Measurements from ENCODE around the gene CDKN2B-AS1. TPM values are rescaled to one million over a fixed set of nuclear protein-coding genes. Genes with fewer than 3 reads are reported as not detected.

Gene CDKN2B-AS1
- total RNA-seq, 1 donor from 2014 or later, result 2.4 TPM

- ATAC-seq, result peak; percentile 90 to 91
- DNase-seq, result no peak
- intact Hi-C loops (cut with DNase I), result no loop called here
Measured at GRCh38 chr9:22030101-22030598, 35.6 kb downstream of the CDKN2B-AS1 start.

GRCh38 chr9:22031655-22032411, 37.2 kb downstream of the CDKN2B-AS1 start:
- Histone ChIP-seq H3K4me1 (peaks cover 9% of the 10 kb centered on the region), H3K27ac (no peak overlapping the region), H3K9me3 (no peaks in the 10 kb centered on the region), H3K27me3 (ENCODE audit: low read depth) (no peaks in the 10 kb centered on the region), H3K4me3 (no peak overlapping the region), H3K36me3 (no peaks in the 10 kb centered on the region)
- intact Hi-C loops (cut with DNase I), result no loop called here
- no peak for TF ChIP-seq CTCF (IDR thresholded peaks at IDR 0.05)
- DNase-seq (no peak), ATAC-seq (peak; percentile 13 to 42)

More at GRCh38 chr9:22030101-22030598, 35.6 kb downstream of the CDKN2B-AS1 start:
- no peak for TF ChIP-seq CTCF (IDR thresholded peaks at IDR 0.05)
- Histone ChIP-seq H3K27me3 (ENCODE audit: low read depth) (no peaks in the 10 kb centered on the region), H3K4me3 (no peak overlapping the region), H3K4me1 (peaks cover 9% of the 10 kb centered on the region), H3K9me3 (no peaks in the 10 kb centered on the region), H3K36me3 (no peaks in the 10 kb centered on the region), H3K27ac (no peak overlapping the region)

- no peak for TF ChIP-seq CTCF (IDR thresholded peaks at IDR 0.05)
- H3K27me3 ChIP-seq (ENCODE audit: low read depth), result no peaks in the 10 kb centered on the region
- no peak for ATAC-seq
- H3K4me3 ChIP-seq, result no peak overlapping the region
- no peak for DNase-seq
- intact Hi-C loops (cut with DNase I), result no loop called here
- H3K4me1 ChIP-seq, result peaks cover 18% of the 10 kb centered on the region
- no peak overlapping the region for H3K27ac ChIP-seq
- no peaks in the 10 kb centered on the region for H3K9me3 ChIP-seq
- no peaks in the 10 kb centered on the region for H3K36me3 ChIP-seq
Measured at GRCh38 chr9:22033012-22033630, 38.5 kb downstream of the CDKN2B-AS1 start.

GRCh38 chr9:22035591-22036011, 41.0 kb downstream of the CDKN2B-AS1 start:
- Histone ChIP-seq H3K9me3 (no peaks in the 10 kb centered on the region), H3K4me1 (peaks cover 31% of the 10 kb centered on the region), H3K27ac (no peak overlapping the region), H3K36me3 (no peaks in the 10 kb centered on the region), H3K27me3 (ENCODE audit: low read depth) (no peaks in the 10 kb centered on the region), H3K4me3 (no peak overlapping the region)
- DNase-seq, result no peak
- intact Hi-C loops (cut with DNase I), result no loop called here
- ATAC-seq, result no peak
- no peak for TF ChIP-seq CTCF (IDR thresholded peaks at IDR 0.05)

GRCh38 chr9:22036866-22037626, 42.5 kb downstream of the CDKN2B-AS1 start:
- H3K4me1 ChIP-seq, result peaks cover 29% of the 10 kb centered on the region
- intact Hi-C loops (cut with DNase I), result no loop called here
- ATAC-seq, result peak in 1 of 2 donors; percentile 58
- no peak for DNase-seq
- no peak for TF ChIP-seq CTCF (IDR thresholded peaks at IDR 0.05)
- no peaks in the 10 kb centered on the region for H3K36me3 ChIP-seq
- H3K4me3 ChIP-seq, result no peak overlapping the region
- peak overlapping the region; percentile 18 for H3K27ac ChIP-seq
- no peaks in the 10 kb centered on the region for H3K27me3 ChIP-seq (ENCODE audit: low read depth)
- no peaks in the 10 kb centered on the region for H3K9me3 ChIP-seq

Measured in lower lobe of right lung (tissue), 2 donors.